GM12875 (cell line): ENCODE data around the gene GGNBP2.
"Not testable (repeated sequence)": the region's sequence is repeated elsewhere in the genome, so short reads cannot be mapped to it uniquely, and the experiment has no call there.

Experiments
- H3K4me3 ChIP-seq: one replicate; pipeline ENCODE4 v1.5.1; 2011; ENCODE audit warnings: low read depth, low read length, control low read depth
- CTCF ChIP-seq: IDR thresholded peaks from 2 replicates; pipeline ENCODE4 v1.5.1; 2011; ENCODE audit warnings: low read depth, mild to moderate bottlenecking, control low read depth, inconsistent platforms, low read length, moderate library complexity, borderline replicate concordance; ENCODE audit not compliant: insufficient read depth

Gene GGNBP2

GRCh38 chr17:36602030-36602748 is 57.5 kb downstream of the GGNBP2 start:
- TF ChIP-seq CTCF, result no peak
- peak overlapping the region; percentile 86 for H3K4me3 ChIP-seq

GRCh38 chr17:36602924-36603384 is 58.2 kb downstream of the GGNBP2 start:
- H3K4me3 ChIP-seq, result peak overlapping the region; percentile 86
- peak; percentile 81 for TF ChIP-seq CTCF

GRCh38 chr17:36605028-36605427 is 60.3 kb downstream of the GGNBP2 start:
- not testable (repeated sequence) for H3K4me3 ChIP-seq

GRCh38 chr17:36608280-36608679 is 63.6 kb downstream of the GGNBP2 start:
- H3K4me3 ChIP-seq, result no peak overlapping the region
- no peak for TF ChIP-seq CTCF

- peak; percentile 34; the same call in 1 of the 2 replicates for TF ChIP-seq CTCF
- H3K4me3 ChIP-seq, result no peak overlapping the region
These were observed 64.2 kb downstream of the GGNBP2 start for GRCh38 chr17:36608794-36609497.

- H3K4me3 ChIP-seq, result no peak overlapping the region
- no peak for TF ChIP-seq CTCF
These were observed 64.8 kb downstream of the GGNBP2 start for GRCh38 chr17:36609498-36609862.

GRCh38 chr17:36610474-36610873 is 65.8 kb downstream of the GGNBP2 start:
- H3K4me3 ChIP-seq, result no peak overlapping the region
- TF ChIP-seq CTCF, result no peak
